HepG2 (cell line): ENCODE measurements around the gene SLC23A3. TPM values are rescaled to one million over a fixed set of nuclear protein-coding genes. Genes with fewer than 3 reads are reported as not detected.

ENCODE experiments used
- ARHGAP35 ChIP-seq: sonication (generic); formaldehyde crosslinking; IDR thresholded peaks from 2 replicates; pipeline ENCODE4 v1.9.0; 2022; ENCODE audit warnings: mild to moderate bottlenecking, inconsistent platforms, moderate library complexity, missing genetic modification reagents, borderline replicate concordance
- BRD4 ChIP-seq: sonication (generic); formaldehyde crosslinking; IDR thresholded peaks from 2 replicates; pipeline ENCODE4 v1.4.0; 2020; ENCODE audit warnings: missing genetic modification reagents
- EP300 ChIP-seq, 3 experiments: sonication (generic) in 1 of 3; formaldehyde crosslinking in 1 of 3; IDR thresholded peaks; 2 replicates each; pipeline versions ENCODE4 v1.5.1 to v1.6.1; 2011 to 2020; ENCODE audit warnings: low read depth in 2 of 3, low read length in 2 of 3, borderline replicate concordance in 1 of 3, improper control_type of control experiment in 1 of 3, mild to moderate bottlenecking in 1 of 3, missing genetic modification reagents in 1 of 3, moderate library complexity in 1 of 3
- HOXA9 ChIP-seq: sonication (generic); formaldehyde crosslinking; IDR thresholded peaks from 2 replicates; pipeline ENCODE4 v1.8.1; 2022; ENCODE audit warnings: missing genetic modification reagents, mild to moderate bottlenecking, moderate library complexity, borderline replicate concordance
- KAT8 ChIP-seq: IDR thresholded peaks from 2 replicates; pipeline ENCODE4 v1.6.1; 2016; ENCODE audit warnings: missing genetic modification reagents, missing compliant biosample characterization
- KDM5A ChIP-seq: fragments of 200-600 bp; sonication (generic); IDR thresholded peaks from 2 replicates; pipeline ENCODE4 v1.7.0; 2018; ENCODE audit warnings: antibody characterized with exemption, mild to moderate bottlenecking, low read length, borderline replicate concordance
- MTERF4 ChIP-seq: sonication (generic); formaldehyde crosslinking; IDR thresholded peaks from 2 replicates; pipeline ENCODE4 v1.8.0; 2023; ENCODE audit warnings: mild to moderate bottlenecking, missing genetic modification reagents
- MZF1 ChIP-seq: sonication (generic); formaldehyde crosslinking; IDR thresholded peaks from 2 replicates; pipeline ENCODE4 v1.8.1; 2023; ENCODE audit warnings: mild to moderate bottlenecking, missing genetic modification reagents, borderline replicate concordance
- NBN ChIP-seq: fragments of 450-650 bp; conservative IDR thresholded peaks from 2 replicates; pipeline ENCODE4 v1.6.1; 2017
- NCOA1 ChIP-seq: sonication (generic); formaldehyde crosslinking; IDR thresholded peaks from 2 replicates; pipeline ENCODE4 v1.9.0; 2021; ENCODE audit warnings: missing genetic modification reagents
- NFE2L2 ChIP-seq: fragments of 150-350 bp; IDR thresholded peaks from 2 replicates; pipeline ENCODE4 v1.6.1; 2014; ENCODE audit warnings: low read length
- NR2F6 ChIP-seq, 2 experiments: IDR thresholded peaks; 2 replicates each; pipeline ENCODE4 v1.6.1; 2016; ENCODE audit warnings: antibody characterized with exemption in 1 of 2, mild to moderate bottlenecking in 1 of 2
- PHB2 ChIP-seq: fragments of 450-650 bp; IDR thresholded peaks from 2 replicates; pipeline ENCODE4 v1.6.1; 2018; ENCODE audit not compliant: partially characterized antibody
- RBFOX2 ChIP-seq: fragments of 200-400 bp; formaldehyde crosslinking; IDR thresholded peaks from 2 replicates; pipeline ENCODE4 v1.6.1; 2017; ENCODE audit warnings: low read depth, mild to moderate bottlenecking, low read length
- REL ChIP-seq: sonication (generic); formaldehyde crosslinking; conservative IDR thresholded peaks from 2 replicates; pipeline ENCODE4 v1.8.0; 2022; ENCODE audit warnings: mild to moderate bottlenecking, missing genetic modification reagents, moderate library complexity
- RELA ChIP-seq: sonication (generic); formaldehyde crosslinking; IDR thresholded peaks from 2 replicates; pipeline ENCODE4 v1.4.0; 2020; ENCODE audit warnings: missing genetic modification reagents
- REPIN1 ChIP-seq: sonication (generic); formaldehyde crosslinking; IDR thresholded peaks from 2 replicates; pipeline ENCODE4 v1.8.0; 2022; ENCODE audit warnings: missing genetic modification reagents, low read depth, mild to moderate bottlenecking, borderline replicate concordance
- SALL1 ChIP-seq: sonication (generic); formaldehyde crosslinking; IDR thresholded peaks from 2 replicates; pipeline ENCODE4 v1.8.0; 2022; ENCODE audit warnings: mild to moderate bottlenecking, missing genetic modification reagents
- SIN3A ChIP-seq: IDR thresholded peaks from 2 replicates; pipeline ENCODE4 v1.6.1; 2011; ENCODE audit warnings: low read depth, mild to moderate bottlenecking, control low read depth, low read length, borderline replicate concordance
- SMAD3 ChIP-seq: sonication (generic); formaldehyde crosslinking; IDR thresholded peaks from 2 replicates; pipeline ENCODE4 v1.4.0; 2020; ENCODE audit warnings: missing genetic modification reagents
- SMARCC2 ChIP-seq: fragments of 450-650 bp; IDR thresholded peaks from 2 replicates; pipeline ENCODE4 v1.6.1; 2017; ENCODE audit warnings: antibody characterized with exemption, mild to moderate bottlenecking
- SRY ChIP-seq: sonication (generic); formaldehyde crosslinking; IDR thresholded peaks from 2 replicates; pipeline ENCODE4 v1.8.0; 2022; ENCODE audit warnings: mild to moderate bottlenecking, missing genetic modification reagents
- SYNCRIP ChIP-seq: fragments of 200-400 bp; formaldehyde crosslinking; IDR thresholded peaks from 2 replicates; pipeline ENCODE4 v1.6.1; 2018; ENCODE audit warnings: mild to moderate bottlenecking, low read depth, low read length; ENCODE audit not compliant: insufficient read depth
- TBX2 ChIP-seq: sonication (generic); formaldehyde crosslinking; IDR thresholded peaks from 2 replicates; pipeline ENCODE4 v1.5.0; 2020; ENCODE audit warnings: missing genetic modification reagents, mild to moderate bottlenecking, borderline replicate concordance
- TGIF2 ChIP-seq: IDR thresholded peaks from 2 replicates; pipeline ENCODE4 v1.6.1; 2016; ENCODE audit warnings: control low read depth, missing compliant biosample characterization
- ZNF160 ChIP-seq: sonication (generic); formaldehyde crosslinking; IDR thresholded peaks from 2 replicates; pipeline ENCODE4 v1.8.0; 2022; ENCODE audit warnings: mild to moderate bottlenecking, inconsistent platforms, missing genetic modification reagents
- ZNF556 ChIP-seq: sonication (generic); formaldehyde crosslinking; IDR thresholded peaks from 2 replicates; pipeline ENCODE4 v1.4.0; 2020; ENCODE audit warnings: mild to moderate bottlenecking, missing genetic modification reagents, borderline replicate concordance
- ZNF615 ChIP-seq: sonication (generic); formaldehyde crosslinking; IDR thresholded peaks from 2 replicates; pipeline ENCODE4 v1.5.0; 2020; ENCODE audit warnings: mild to moderate bottlenecking, missing genetic modification reagents, borderline replicate concordance
- polyA plus RNA-seq, 8 experiments: library from polyadenylated mRNA; depleted of rRNA in 3 of 8; stranded (reverse) in 7 of 8; unstranded in 1 of 8; fragments of >200 nt; fragmentation: Illumina TruSeq in 4 of 8; extraction: Trizol in 4 of 8; gene quantifications; 2 replicates each; pipeline versions ENCODE4 v1.2.1 to v1.2.3, GENCODE V29; 2011 to 2016; ENCODE audit warnings: low read depth in 4 of 8, missing spikeins in 1 of 8, mixed read lengths in 1 of 8; ENCODE audit not compliant: insufficient read depth in 1 of 8
- total RNA-seq, 5 experiments: library from RNA; depleted of rRNA; stranded (reverse); fragments of >200 nt; fragmentation: Illumina TruSeq; extraction: Trizol; gene quantifications; 2 replicates each; pipeline ENCODE4 v1.2.3, GENCODE V29; 2016; ENCODE audit warnings: low read depth in 1 of 5
- TF ChIP-seq, protein P1 (sequence below): sonication (generic); formaldehyde crosslinking; IDR thresholded peaks from 2 replicates; pipeline ENCODE4 v1.5.0; 2020; ENCODE audit warnings: mild to moderate bottlenecking, missing genetic modification reagents

SLC23A3 gene
- total and polyA plus RNA-seq, 2 of the 13 experiments (the other 11 are each of a cell fraction or from before 2014, with no cell fraction given) = 0.38 to 0.78 TPM

DNA sequence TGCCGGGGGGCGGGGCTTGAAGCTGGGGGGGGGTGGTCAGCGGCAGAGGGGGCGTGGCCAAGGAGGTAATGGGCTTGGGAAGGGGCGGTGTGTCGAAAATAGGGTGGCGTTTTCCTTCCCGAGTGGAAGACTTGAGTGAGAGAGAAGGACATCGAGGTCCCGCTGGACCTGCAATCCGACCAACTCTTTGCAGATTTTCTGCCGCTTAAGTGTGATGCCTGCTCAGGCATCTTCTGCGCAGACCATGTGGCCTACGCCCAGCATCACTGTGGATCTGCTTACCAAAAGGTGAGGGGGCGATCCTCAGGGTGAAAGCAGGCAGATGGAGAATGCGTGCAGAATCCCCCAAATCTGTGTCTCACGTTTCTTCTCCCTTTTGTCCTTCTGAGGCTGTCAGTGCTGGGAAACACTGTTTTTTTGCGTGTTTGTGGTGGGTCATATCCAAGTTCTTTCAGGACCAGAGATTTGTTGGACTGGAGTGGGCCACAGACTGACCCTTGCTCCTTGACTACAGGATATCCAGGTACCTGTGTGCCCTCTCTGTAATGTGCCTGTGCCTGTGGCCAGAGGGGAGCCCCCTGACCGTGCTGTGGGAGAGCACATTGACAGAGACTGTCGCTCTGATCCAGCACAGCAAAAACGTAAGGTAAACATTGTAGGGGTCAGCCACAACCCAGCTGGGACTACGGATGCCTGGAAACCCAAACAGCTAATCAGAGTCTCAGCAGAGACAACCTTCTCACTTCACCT lies 37.5 kb upstream of the SLC23A3 start (continued):
- TF ChIP-seq TGIF2 (CRISPR knock-in tag) (peak; percentile 48; the same call in 1 of the 2 replicates), HOXA9 (CRISPR knock-in tag) (no peak), TBX2 (CRISPR knock-in tag) (peak; percentile 4; the same call in 1 of the 2 replicates), NBN (no peak), SIN3A (no peak), BRD4 (CRISPR knock-in tag) (no peak), ZNF160 (CRISPR knock-in tag) (no peak), ARHGAP35 (CRISPR knock-in tag) (no peak), ZNF615 (CRISPR knock-in tag) (0 out of 2 replicates have a peak, but pooled peaks have one; percentile 7), PHB2 (no peak), NR2F6 (IDR thresholded peaks at IDR 0.05) (no peak), NR2F6 (CRISPR knock-in tag; IDR thresholded peaks at IDR 0.05) (peak; percentile 64), EP300 (IDR thresholded peaks at IDR 0.05; ENCODE audit: low read depth in 2 of 2, low read length in 2 of 2) (no peak), EP300 (CRISPR knock-in tag; IDR thresholded peaks at IDR 0.05; ENCODE audit: borderline replicate concordance) (0 out of 2 replicates have a peak, but pooled peaks have one; percentile 23), MZF1 (no peak; the same call in 1 of the 2 replicates), KDM5A (no peak), SMAD3 (CRISPR knock-in tag) (no peak), MTERF4 (no peak), REPIN1 (CRISPR knock-in tag) (no peak), KAT8 (CRISPR knock-in tag) (no peak), SRY (CRISPR knock-in tag) (peak; percentile 75; the same call in 1 of the 2 replicates), NFE2L2 (no peak), RELA (CRISPR knock-in tag) (no peak), SYNCRIP (no peak), SALL1 (peak; percentile 49), REL (CRISPR knock-in tag) (no peak), ZNF556 (CRISPR knock-in tag) (no peak), NCOA1 (CRISPR knock-in tag) (no peak), RBFOX2 (peak; percentile 52), SMARCC2 (no peak)
- TF ChIP-seq, protein P1, sequence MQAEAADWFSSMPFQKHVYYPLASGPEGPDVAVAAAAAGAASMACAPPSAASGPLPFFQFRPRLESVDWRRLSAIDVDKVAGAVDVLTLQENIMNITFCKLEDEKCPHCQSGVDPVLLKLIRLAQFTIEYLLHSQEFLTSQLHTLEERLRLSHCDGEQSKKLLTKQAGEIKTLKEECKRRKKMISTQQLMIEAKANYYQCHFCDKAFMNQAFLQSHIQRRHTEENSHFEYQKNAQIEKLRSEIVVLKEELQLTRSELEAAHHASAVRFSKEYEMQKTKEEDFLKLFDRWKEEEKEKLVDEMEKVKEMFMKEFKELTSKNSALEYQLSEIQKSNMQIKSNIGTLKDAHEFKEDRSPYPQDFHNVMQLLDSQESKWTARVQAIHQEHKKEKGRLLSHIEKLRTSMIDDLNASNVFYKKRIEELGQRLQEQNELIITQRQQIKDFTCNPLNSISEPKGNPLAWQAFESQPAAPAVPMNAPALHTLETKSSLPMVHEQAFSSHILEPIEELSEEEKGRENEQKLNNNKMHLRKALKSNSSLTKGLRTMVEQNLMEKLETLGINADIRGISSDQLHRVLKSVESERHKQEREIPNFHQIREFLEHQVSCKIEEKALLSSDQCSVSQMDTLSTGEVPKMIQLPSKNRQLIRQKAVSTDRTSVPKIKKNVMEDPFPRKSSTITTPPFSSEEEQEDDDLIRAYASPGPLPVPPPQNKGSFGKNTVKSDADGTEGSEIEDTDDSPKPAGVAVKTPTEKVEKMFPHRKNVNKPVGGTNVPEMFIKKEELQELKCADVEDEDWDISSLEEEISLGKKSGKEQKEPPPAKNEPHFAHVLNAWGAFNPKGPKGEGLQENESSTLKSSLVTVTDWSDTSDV (CRISPR knock-in tag) = no peak
